H1 (cell line): ENCODE measurements around the gene RNASEH2C. TPM values are rescaled to one million over a fixed set of nuclear protein-coding genes. Genes with fewer than 3 reads are reported as not detected.
A peak's percentile ranks its signal among the peaks of the same experiment; 100 is the strongest.

Source experiments
- ASH2L ChIP-seq: fragments of 200-600, 300-600 bp; sonication (generic); IDR thresholded peaks from one replicate; pipeline ENCODE4 v1.7.1; 2017; ENCODE audit warnings: low read length
- CHD7 ChIP-seq: fragments of 300-600 bp; sonication (generic); IDR thresholded peaks from 2 replicates; pipeline ENCODE4 v1.7.1; 2012; ENCODE audit warnings: low read length, moderate library complexity, mild to moderate bottlenecking, inconsistent platforms; ENCODE audit not compliant: insufficient replicate concordance
- CTCF ChIP-seq, 3 experiments: IDR thresholded peaks; 1 replicate in 2 of 3; 2 replicates in 1 of 3; pipeline versions ENCODE4 v1.5.1 to v1.6.1; 2011; ENCODE audit warnings: low read length in 3 of 3, mild to moderate bottlenecking in 3 of 3, inconsistent platforms in 2 of 3, low read depth in 1 of 3, moderate library complexity in 1 of 3; ENCODE audit not compliant: insufficient read depth in 1 of 3; ENCODE audit errors: control extremely low read depth in 1 of 3
- POLR2A ChIP-seq, 2 experiments: IDR thresholded peaks; 1 replicate in 1 of 2; 2 replicates in 1 of 2; pipeline ENCODE4 v1.6.1; 2011; ENCODE audit warnings: low read depth in 2 of 2, low read length in 2 of 2, mild to moderate bottlenecking in 2 of 2; ENCODE audit errors: control extremely low read depth in 1 of 2
- POU5F1 ChIP-seq: IDR thresholded peaks from 2 replicates; pipeline ENCODE4 v1.6.1; 2011; ENCODE audit warnings: low read depth, mild to moderate bottlenecking, low read length, moderate library complexity
- SIRT6 ChIP-seq: IDR thresholded peaks from one replicate; pipeline ENCODE4 v1.7.1; 2012; ENCODE audit warnings: low read length, inconsistent platforms
- SIX5 ChIP-seq: IDR thresholded peaks from 2 replicates; pipeline ENCODE4 v1.6.1; 2011; ENCODE audit warnings: mild to moderate bottlenecking, low read depth, low read length
- SP1 ChIP-seq: IDR thresholded peaks from 2 replicates; pipeline ENCODE4 v1.6.1; 2011; ENCODE audit warnings: low read depth, low read length
- polyA plus RNA-seq, 7 experiments: library from polyadenylated mRNA; depleted of rRNA in 3 of 7; stranded (reverse) in 5 of 7; unstranded in 2 of 7; fragments of >200 nt in 5 of 7; fragments of 200-250 nt in 2 of 7; gene quantifications; 1 replicate in 5 of 7; 2 replicates in 1 of 7; 4 replicates in 1 of 7; pipeline versions ENCODE4 v1.2.1 to v1.2.3, GENCODE V29; 2011 to 2013; ENCODE audit warnings: missing spikeins in 2 of 7, mixed read lengths in 2 of 7
- total RNA-seq: library from RNA; stranded (reverse); fragmentation: NEBNext Ultra II Directional; extraction: Animal tissue kit (Norgen Biotek cat#: 25700); gene quantifications from 2 replicates; pipeline ENCODE4 v1.2.1, GENCODE V29; 2021

Gene RNASEH2C
- total and polyA plus RNA-seq, 2 of the 8 experiments (the other 6 are each of a cell fraction or from before 2014, with no cell fraction given), result 40.2 to 60.3 TPM

GRCh38 chr11:65711785-65712632 lies 8.6 kb downstream of the RNASEH2C start, which contains the start of gene KAT5 (continued):
- no peak for TF ChIP-seq CHD7
- TF ChIP-seq ASH2L, result peak; percentile 87
- TF ChIP-seq POU5F1, result no peak
- no peak for TF ChIP-seq SIRT6
- no peak for TF ChIP-seq SIX5
- peak; percentile 86 to 88 for TF ChIP-seq POLR2A (IDR thresholded peaks at IDR 0.05; ENCODE audit: control extremely low read depth in 1 of 2, low read depth in 2 of 2, low read length in 2 of 2)
- peak; percentile 95 to 96 (median 95) for TF ChIP-seq CTCF (IDR thresholded peaks at IDR 0.05; ENCODE audit: control extremely low read depth in 1 of 3, insufficient read depth in 1 of 3, low read depth in 1 of 3, low read length in 3 of 3)
- TF ChIP-seq SP1, result 0 out of 2 replicates have a peak, but pooled peaks have one; percentile 41
